BJ (cell line): Measurements from ENCODE around the gene CLEC18A. TPM values are rescaled to one million over a fixed set of nuclear protein-coding genes. Genes with fewer than 3 reads are reported as not detected.

Experiments used
- CTCF ChIA-PET: fragments of 350-600 bp; formaldehyde crosslinking; extraction: SDS; loops from one replicate; lab custom pipeline; 2021; ENCODE audit warnings: antibody characterized with exemption, inconsistent platforms; lab: Yijun Ruan, JAX
- POLR2A ChIA-PET: fragments of 300-600 bp; sonication (Branson Sonifier 250); formaldehyde crosslinking; extraction: SDS; loops from one replicate; lab custom pipeline; 2021; ENCODE audit warnings: antibody characterized with exemption; lab: Charles Lee
- DNase-seq: peaks from one replicate; pipeline ENCODE4 v3.0.0-alpha.2; 2011; ENCODE audit warnings: low read depth
- H3K27me3 ChIP-seq: 2 replicates; pipeline ENCODE4 v1.6.0; 2011; ENCODE audit warnings: low read length; ENCODE audit not compliant: control insufficient read depth, insufficient read depth
- H3K36me3 ChIP-seq: 2 replicates; pipeline ENCODE4 v1.5.1; 2011; ENCODE audit warnings: low read length; ENCODE audit not compliant: control insufficient read depth, insufficient read depth
- H3K4me3 ChIP-seq: 2 replicates; pipeline ENCODE4 v1.5.1; 2011; ENCODE audit warnings: low read depth, mild to moderate bottlenecking, control low read depth, low read length
- polyA plus RNA-seq: library from polyadenylated mRNA; depleted of rRNA; stranded (reverse); fragments of >200 nt; gene quantifications from 2 replicates; pipeline ENCODE4 v1.2.3, GENCODE V29; 2011
- TF ChIP-seq, protein P1 (sequence below): IDR thresholded peaks from 2 replicates; pipeline ENCODE4 v1.5.1; 2011; ENCODE audit warnings: low read depth, mild to moderate bottlenecking, control low read depth, inconsistent platforms, low read length, moderate library complexity; ENCODE audit not compliant: insufficient read depth

Gene CLEC18A
- polyA plus RNA-seq, 1 experiment, result 0.04 TPM

DNA sequence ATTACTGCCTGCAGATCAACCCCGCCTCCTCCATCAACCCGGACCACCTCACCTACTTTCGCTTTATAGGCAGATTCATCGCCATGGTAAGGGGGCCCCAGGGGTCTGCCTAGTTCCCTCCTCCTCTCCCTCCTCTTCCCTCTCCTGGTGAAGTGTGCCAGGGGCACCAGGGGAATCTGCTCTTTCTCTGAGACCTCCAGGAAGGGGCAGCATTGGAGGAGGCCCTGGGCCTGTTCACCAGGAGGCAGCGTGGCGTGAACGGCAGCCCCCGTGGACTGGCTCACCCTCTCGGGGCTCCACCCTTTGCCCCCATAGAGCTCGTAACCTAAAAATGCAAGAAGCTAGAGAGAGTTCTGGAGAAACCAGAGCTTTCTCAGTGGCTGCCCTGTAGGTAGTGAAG lies 17.1 kb upstream of the CLEC18A start:
- CTCF ChIA-PET, result interaction anchor here (17.1 kb wide), 1 partner anchor 139 kb away, joined by 318 read pairs; no protein-coding TSS in a partner anchor
- Histone ChIP-seq H3K4me3 (no peak overlapping the region), H3K36me3 (peaks cover 23% of the 10 kb centered on the region), H3K27me3 (no peaks in the 10 kb centered on the region)
- DNase-seq, result no peak
- POLR2A ChIA-PET, result no interaction called here
- TF ChIP-seq, protein P1, sequence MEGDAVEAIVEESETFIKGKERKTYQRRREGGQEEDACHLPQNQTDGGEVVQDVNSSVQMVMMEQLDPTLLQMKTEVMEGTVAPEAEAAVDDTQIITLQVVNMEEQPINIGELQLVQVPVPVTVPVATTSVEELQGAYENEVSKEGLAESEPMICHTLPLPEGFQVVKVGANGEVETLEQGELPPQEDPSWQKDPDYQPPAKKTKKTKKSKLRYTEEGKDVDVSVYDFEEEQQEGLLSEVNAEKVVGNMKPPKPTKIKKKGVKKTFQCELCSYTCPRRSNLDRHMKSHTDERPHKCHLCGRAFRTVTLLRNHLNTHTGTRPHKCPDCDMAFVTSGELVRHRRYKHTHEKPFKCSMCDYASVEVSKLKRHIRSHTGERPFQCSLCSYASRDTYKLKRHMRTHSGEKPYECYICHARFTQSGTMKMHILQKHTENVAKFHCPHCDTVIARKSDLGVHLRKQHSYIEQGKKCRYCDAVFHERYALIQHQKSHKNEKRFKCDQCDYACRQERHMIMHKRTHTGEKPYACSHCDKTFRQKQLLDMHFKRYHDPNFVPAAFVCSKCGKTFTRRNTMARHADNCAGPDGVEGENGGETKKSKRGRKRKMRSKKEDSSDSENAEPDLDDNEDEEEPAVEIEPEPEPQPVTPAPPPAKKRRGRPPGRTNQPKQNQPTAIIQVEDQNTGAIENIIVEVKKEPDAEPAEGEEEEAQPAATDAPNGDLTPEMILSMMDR, result no peak

DNA sequence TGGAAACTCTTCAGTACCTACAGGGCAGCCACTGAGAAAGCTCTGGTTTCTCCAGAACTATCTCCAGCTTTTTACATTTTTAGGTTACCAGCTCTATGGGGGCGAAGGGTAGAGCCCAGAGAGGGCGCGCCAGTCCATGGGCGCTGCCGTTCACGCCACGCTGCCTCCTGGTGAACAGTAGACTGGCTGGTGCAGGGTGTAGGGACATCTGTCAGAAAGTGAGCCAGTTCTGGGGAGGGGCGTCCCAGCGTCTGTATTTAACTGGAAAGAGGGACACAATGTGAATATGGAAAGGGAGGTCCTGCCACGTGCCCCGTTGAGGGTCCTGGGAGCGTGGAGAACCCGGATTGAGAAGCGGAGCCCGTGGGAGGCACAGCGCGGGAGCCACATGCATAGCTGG lies 16.4 kb upstream of the CLEC18A start:
- POLR2A ChIA-PET, result no interaction called here
- TF ChIP-seq, protein P1, result no peak
- no peak for DNase-seq
- Histone ChIP-seq H3K27me3 (no peaks in the 10 kb centered on the region), H3K36me3 (peaks cover 28% of the 10 kb centered on the region), H3K4me3 (no peak overlapping the region)
- CTCF ChIA-PET, result interaction anchor here (17.1 kb wide), 1 partner anchor 139 kb away, joined by 318 read pairs; no protein-coding TSS in a partner anchor

DNA sequence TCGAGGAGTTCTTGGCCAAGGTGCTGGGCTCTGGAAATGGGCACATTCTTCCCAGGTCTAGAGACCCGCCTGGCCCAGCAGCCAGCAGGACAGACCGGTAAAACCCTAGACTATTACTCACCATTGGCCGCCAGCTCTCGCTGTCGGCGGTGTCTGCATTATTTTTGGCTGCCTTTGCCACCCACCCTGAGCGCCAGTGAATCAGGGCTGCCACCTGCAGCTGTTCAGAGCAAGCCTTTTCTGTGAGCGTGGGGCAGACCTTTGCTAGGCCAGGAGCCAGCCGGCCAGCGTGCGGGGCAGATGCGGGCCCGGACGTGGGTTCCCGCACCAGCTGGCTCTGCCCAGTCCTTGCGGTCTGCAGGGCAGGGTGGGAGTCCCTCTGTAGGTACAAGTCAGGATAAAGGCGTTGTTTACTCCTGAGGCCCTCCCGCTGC lies 15.8 kb upstream of the CLEC18A start:
- Histone ChIP-seq H3K36me3 (peaks cover 28% of the 10 kb centered on the region), H3K27me3 (no peaks in the 10 kb centered on the region), H3K4me3 (no peak overlapping the region)
- DNase-seq, result no peak
- POLR2A ChIA-PET, result no interaction called here
- TF ChIP-seq, protein P1, result no peak
- CTCF ChIA-PET, result interaction anchor here (1.0 to 17.1 kb wide), 2 partner anchors 8 to 140 kb away, joined by 3 to 318 read pairs; no protein-coding TSS in a partner anchor

DNA sequence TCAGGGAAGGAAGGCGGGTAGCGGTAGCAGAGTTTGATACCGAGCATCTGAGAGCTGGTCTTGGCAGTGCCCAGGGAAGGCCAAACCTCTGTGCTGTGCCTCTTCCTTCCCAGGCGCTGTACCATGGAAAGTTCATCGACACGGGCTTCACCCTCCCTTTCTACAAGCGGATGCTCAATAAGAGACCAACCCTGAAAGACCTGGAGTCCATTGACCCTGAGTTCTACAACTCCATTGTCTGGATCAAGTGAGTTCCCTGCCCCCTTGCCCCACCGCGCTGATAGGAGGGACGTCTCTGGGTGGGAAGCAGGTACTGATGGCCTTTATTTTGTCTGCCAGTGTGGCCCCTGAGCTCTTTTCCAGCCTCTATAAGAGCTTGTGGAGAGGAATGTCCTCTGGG lies 15.4 kb upstream of the CLEC18A start:
- TF ChIP-seq, protein P1, result no peak
- H3K27me3 ChIP-seq, result no peaks in the 10 kb centered on the region
- DNase-seq, result no peak
- POLR2A ChIA-PET, result no interaction called here
- peaks cover 28% of the 10 kb centered on the region for H3K36me3 ChIP-seq
- CTCF ChIA-PET, result interaction anchor here (1.0 to 17.1 kb wide), 2 partner anchors 8 to 140 kb away, joined by 3 to 318 read pairs; no protein-coding TSS in a partner anchor
- H3K4me3 ChIP-seq, result no peak overlapping the region

DNA sequence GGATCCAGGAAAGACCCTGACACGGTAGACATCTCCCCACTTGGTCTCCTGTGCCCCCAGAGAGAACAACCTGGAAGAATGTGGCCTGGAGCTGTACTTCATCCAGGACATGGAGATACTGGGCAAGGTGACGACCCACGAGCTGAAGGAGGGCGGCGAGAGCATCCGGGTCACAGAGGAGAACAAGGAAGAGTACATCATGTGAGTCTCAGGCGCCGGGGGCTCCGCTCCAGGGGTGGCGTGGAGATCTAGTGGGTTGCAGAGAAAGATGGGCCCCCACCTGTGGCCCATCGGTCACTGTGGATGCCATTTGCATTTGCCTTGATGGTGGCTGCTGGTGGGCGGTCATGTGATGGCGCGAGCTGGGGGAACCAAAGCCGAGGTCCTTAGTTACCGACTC lies 14.9 kb upstream of the CLEC18A start:
- TF ChIP-seq, protein P1, result no peak
- H3K36me3 ChIP-seq, result peaks cover 29% of the 10 kb centered on the region
- no peaks in the 10 kb centered on the region for H3K27me3 ChIP-seq
- POLR2A ChIA-PET, result no interaction called here
- H3K4me3 ChIP-seq, result no peak overlapping the region
- CTCF ChIA-PET, result interaction anchor here (1.0 to 17.1 kb wide), 2 partner anchors 8 to 141 kb away, joined by 3 to 318 read pairs; no protein-coding TSS in a partner anchor
- DNase-seq, result no peak
